ELF-1 (cell line): ENCODE data around the gene BMX.
A peak's percentile ranks its signal among the peaks of the same experiment; 100 is the strongest.

Source experiments
- DNase-seq: peaks from one replicate; pipeline ENCODE4 v3.0.0-alpha.2; 2016; ENCODE audit warnings: low read depth, low spot score

The BMX gene

DNA sequence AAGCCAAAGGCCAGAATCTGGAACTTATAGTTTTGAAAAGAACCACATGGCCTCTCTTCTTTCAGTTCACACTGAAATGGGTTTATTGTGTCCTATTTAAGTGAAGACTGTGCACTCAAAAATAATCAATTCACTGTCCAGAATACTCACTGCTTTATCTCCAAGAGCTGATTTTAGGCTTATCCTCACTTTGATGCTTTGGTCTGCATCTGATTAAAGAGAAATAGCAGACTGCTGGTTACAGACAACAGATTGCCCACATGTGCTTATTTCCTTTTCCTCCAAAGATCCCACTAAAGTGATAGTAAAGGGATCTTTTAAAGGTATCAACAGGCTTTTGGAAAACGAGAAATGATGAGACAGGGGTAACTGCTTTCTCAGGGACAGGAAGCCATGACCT, 69.5 kb downstream of the BMX start:
- DNase-seq = no peak

DNA sequence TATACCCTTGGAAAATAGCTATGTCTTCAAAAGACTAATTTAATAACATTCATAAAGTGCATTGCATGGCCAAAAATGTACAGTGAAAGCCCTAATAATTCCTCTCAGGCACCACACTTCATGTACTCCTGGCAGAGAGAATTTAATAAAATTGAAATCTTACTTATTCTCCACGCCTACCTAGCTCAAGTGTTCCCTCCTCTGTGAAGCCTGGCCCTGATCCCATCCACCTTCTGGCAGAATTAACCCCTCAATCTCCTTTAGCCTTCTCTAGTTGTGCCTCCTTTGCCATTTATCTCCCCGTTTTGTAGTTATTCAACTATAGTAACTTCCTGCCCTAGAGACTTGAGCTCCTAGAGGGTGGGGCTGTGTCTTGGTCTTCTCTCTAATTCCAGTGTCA, 73.4 kb downstream of the BMX start:
- no peak for DNase-seq

DNA sequence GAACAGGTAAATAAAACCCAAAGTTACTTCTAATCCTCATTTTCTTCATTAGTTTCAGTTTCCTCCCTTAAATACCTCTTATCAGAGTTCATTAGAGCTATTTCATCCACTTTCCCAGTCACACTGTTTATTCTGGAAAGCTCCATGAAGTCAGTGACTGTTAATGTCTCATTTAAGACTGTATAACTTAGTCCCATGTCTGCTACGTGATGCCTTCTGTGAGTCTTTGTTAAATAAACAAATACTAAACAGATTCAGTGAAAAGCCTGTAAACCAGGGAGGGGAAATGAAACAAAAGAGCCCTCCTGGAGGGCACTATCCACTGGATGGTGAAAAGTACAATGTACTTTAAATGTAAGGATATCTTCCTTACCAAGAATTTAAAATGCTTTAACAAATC, 75.4 kb downstream of the BMX start:
- DNase-seq = no peak

GRCh38 chrX:15579778-15580747, 79.5 kb downstream of the BMX start:
- DNase-seq = peak; percentile 20

DNA sequence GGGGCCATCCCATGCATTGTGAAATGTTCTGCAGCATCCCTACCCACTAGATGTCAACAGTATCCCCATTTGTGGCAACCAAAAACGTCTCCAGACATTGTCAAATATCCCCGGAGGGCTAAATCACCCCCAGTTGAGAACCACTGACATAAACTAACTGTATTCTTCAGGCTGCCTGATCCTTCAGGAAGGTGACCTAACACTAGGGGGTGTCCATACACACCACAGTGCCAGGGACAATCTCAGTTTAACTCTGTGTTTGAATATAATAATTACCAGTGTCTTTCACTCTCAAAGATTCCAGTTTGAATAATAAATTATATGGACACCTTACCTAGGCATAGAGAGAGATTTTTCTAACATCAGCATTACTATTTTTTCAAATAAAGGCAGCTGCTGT, 93.8 kb downstream of the BMX start:
- no peak for DNase-seq

DNA sequence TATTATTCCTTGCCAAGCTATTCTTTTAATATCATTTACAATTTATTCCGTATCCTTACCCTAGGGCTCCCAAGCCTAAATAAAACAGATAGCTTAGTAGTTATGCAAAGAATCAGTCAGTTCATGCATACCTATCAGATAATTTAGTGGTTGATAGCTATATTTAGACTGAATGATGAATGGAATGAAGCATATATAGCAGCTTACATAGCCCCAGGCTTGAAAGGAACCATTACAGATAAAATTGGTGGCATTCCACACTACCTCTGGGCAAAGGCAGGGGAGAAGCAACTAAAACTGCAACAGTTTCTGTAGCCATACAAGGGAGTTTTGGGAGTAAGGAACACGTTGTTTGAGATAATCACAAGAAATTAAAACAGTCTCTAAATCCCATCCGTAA, 97.4 kb downstream of the BMX start:
- DNase-seq = no peak

DNA sequence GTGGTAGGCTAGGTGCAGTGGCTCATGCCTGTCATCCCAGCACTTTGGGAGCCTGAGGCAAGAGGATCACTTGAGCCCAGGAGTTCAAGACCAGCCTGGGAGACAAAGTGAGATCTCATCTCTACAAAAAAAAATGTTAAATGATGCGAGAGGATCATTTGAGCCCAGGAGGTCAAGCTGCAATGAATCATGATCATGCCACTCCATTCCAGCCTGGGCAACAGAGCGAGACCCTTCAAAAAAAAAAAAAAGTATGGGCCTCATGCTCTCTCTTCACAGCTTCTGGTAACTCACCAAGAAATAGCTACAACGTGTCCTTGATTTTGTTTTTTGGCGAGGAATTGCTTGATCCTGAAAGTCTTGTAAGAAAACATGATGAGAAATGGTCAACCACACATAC, 98.9 kb downstream of the BMX start:
- DNase-seq = no peak

DNA sequence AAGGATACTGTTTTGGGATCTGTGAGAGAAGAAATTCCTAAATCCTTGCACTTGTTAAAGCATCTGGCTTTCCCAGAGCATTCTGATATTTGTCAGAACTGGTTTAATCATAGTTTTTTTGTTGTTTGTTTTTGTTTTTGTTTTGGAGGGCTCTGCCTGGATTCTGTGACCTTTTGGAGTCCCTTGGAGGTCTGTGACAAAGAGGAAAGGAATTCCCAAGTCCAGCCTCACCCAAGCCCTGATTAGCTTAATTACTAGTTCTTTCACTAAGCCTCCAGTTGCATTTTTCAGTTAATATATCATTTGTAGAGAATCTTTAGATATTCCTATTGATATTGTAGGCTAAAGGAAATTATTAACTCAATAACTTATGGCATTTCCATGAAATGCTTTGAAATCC, 99.4 kb downstream of the BMX start:
- peak; percentile 25 for DNase-seq

DNA sequence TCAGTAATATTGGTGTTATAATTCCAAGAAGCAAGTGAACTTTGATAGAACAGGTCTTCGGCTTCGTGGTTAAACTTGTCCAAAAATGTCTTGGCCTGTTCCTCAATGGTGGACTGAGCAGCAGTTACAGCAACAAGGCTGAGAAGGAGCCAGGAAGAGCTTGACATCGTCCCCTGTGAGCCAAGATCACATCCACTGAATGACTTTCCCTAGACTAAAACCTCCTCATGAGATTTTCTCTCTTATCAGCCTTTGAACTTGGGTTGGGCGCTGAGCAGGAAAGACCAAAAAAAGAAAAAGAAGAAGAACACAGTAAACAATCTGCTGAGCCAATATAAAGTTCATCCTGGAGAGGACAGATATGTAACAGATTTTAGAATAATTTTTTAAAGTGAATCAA, 100.1 kb downstream of the BMX start, which contains the start of gene ACE2:
ACE2 (minus strand) TSS at position 216 of the 400 bp plus-strand sequence; CDS start at position 167, 49 bp downstream.
- no peak for DNase-seq

DNA sequence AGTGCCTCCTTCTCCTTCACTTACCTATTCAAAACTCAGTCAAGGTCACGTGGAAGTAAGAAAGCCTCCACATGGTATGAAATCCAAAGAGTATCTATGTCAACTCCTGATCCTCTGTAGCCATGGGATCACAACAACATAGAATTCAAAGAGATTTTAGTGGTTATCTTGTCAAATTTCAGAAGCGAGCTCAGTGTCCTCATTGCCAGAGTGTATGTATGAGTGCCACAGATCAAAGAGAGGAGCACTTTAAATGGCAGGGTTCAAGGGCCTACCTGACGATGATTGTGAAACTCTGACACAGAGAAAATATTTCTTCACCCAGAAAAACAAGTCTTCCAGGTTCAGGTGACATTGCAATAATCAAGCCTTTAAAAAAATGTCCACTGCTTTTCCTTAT, 101.3 kb downstream of the BMX start:
- no peak for DNase-seq

DNA sequence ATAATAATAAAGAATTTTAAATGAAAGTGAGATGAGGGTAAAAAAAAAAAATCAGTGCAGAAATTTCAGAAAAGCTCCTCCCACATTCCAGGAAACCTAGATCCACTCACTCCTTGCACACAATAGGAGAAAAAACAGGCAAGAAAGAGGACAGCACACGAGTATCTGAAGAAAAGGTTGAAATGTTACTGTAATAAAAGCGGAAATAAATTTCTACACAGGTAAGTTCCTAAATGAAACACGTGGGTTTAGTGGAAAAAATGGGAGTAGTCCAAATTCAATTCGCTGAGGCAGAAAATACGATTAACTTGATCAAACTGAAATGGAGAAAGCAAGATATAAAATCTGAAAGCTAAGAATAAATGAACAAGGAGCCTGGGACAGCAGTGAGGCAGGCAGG, 102.2 kb downstream of the BMX start:
- no peak for DNase-seq

- DNase-seq = no peak
Observed at GRCh38 chrX:15605226-15605625, 104.6 kb downstream of the BMX start.
